Upper lobe of right lung (tissue), 1 donor: ENCODE results near the gene AARS2. TPM values are rescaled to one million over a fixed set of nuclear protein-coding genes. Genes with fewer than 3 reads are reported as not detected.
A peak's percentile ranks its signal among the peaks of the same experiment; 100 is the strongest.

ENCODE experiments used
- ATAC-seq: fragments of 200-7000 bp; cut with Tn5 transposase; one replicate; pipeline ENCODE4 v1.9.1; 2020; ENCODE audit warnings: mild to moderate bottlenecking, moderate library complexity
- DNase-seq: peaks from one replicate; pipeline ENCODE4 v3.0.0-alpha.2; 2020
- H3K27ac ChIP-seq: fragments of 200-600 bp; one replicate; pipeline ENCODE4 v1.8.0; 2022
- H3K27me3 ChIP-seq: fragments of 200-600 bp; one replicate; pipeline ENCODE4 v1.8.0; 2022; ENCODE audit warnings: mild to moderate bottlenecking
- H3K36me3 ChIP-seq: fragments of 200-600 bp; one replicate; pipeline ENCODE4 v1.8.0; 2022
- H3K4me1 ChIP-seq: fragments of 200-600 bp; one replicate; pipeline ENCODE4 v1.8.0; 2022
- H3K4me3 ChIP-seq: fragments of 200-600 bp; one replicate; pipeline ENCODE4 v1.8.0; 2022; ENCODE audit warnings: mild to moderate bottlenecking
- H3K9me3 ChIP-seq: fragments of 200-600 bp; one replicate; pipeline ENCODE4 v1.8.0; 2022
- intact Hi-C: fragments of 100-400 bp; cut with DNase I; formaldehyde crosslinking; loops from one replicate; pipeline ENCODE4 v1.11.0; 2022
- total RNA-seq: library from RNA; stranded (reverse); fragmentation: NEBNext Ultra II Directional; extraction: Animal tissue kit (Norgen Biotek cat#: 25700); gene quantifications from one replicate; pipeline ENCODE4 v1.2.1, GENCODE V29; 2021
- TF ChIP-seq, protein P1 (sequence below): fragments of 200-600 bp; IDR thresholded peaks from one replicate; pipeline ENCODE4 v1.8.0; 2022; ENCODE audit warnings: antibody characterized with exemption
- donor health status: DM: no; HTN: yes; CAD: no; lungs with severe emphysema.

Gene AARS2
- total RNA-seq, 1 donor from 2014 or later = 11.8 TPM

DNA sequence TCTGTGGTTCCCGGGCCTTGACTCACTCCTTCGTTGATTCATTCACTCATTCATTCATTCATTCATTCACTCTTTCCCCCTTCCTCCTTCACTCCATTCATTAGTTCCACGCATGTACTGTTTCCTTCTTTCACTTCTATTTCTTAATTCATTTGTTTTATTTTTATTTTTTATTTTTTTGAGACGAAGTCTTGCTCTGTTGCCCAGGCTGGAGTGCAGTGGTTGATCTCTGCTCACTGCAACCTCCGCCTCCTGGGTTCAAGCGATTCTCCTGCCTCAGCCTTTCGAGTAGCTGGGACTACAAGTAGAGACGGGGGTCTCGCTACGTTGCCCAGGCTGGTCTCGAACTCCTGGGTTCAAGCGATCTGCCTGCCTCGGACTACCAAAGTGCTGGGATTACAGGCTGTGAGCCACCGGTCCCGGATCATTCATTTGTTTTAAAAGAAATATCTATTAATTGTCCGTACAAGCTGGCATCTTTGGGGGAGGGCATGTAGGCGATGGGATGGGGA, 47.4 kb downstream of the AARS2 start:
- Histone ChIP-seq H3K4me3 (peak overlapping the region; percentile 89), H3K27ac (no peak overlapping the region), H3K36me3 (no peaks in the 10 kb centered on the region), H3K27me3 (peaks cover 6% of the 10 kb centered on the region), H3K4me1 (peaks cover 28% of the 10 kb centered on the region), H3K9me3 (no peaks in the 10 kb centered on the region)
- intact Hi-C loops = no loop called here
- DNase-seq (no peak), ATAC-seq (no peak)
- TF ChIP-seq, protein P1, sequence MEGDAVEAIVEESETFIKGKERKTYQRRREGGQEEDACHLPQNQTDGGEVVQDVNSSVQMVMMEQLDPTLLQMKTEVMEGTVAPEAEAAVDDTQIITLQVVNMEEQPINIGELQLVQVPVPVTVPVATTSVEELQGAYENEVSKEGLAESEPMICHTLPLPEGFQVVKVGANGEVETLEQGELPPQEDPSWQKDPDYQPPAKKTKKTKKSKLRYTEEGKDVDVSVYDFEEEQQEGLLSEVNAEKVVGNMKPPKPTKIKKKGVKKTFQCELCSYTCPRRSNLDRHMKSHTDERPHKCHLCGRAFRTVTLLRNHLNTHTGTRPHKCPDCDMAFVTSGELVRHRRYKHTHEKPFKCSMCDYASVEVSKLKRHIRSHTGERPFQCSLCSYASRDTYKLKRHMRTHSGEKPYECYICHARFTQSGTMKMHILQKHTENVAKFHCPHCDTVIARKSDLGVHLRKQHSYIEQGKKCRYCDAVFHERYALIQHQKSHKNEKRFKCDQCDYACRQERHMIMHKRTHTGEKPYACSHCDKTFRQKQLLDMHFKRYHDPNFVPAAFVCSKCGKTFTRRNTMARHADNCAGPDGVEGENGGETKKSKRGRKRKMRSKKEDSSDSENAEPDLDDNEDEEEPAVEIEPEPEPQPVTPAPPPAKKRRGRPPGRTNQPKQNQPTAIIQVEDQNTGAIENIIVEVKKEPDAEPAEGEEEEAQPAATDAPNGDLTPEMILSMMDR = no peak

DNA sequence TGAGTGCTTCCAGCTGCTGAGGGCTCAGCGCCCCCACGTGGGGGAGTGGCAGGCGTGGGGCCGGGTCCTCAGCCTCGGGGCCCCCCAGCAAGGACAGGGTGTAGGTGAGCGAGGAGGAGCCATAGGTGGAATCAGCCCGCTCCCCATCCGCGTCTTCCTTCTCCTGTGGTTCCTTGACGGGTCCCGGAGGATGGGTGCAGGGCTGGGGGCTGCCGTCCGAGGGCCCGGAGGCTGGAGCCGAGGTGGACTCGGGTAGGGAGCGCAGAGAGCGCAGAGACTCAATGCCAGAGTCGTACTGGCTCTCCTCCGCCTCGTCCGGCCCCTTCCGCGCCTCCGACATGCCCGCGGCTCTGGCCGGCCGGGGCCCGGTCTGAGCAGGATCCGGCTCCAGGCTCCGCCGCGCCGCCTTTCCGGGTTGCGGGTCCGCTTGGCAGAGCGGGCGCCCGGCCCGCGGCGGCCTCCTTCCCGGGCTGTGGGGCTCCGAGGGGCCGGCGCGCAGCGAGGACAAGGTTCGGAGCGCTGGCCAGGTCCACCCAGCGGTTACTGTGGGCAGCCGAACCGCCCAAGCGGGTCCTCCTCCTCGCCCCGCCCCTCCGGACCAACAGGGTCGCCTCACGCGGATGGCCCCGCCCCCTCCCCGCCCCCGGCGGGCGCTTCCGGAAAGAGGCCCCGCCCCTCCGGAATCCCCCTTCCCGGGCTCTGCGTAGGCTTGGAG, 48.0 kb downstream of the AARS2 start, which contains the start of gene NFKBIE:
NFKBIE (minus strand) TSS at position 545 of the 715 bp plus-strand sequence; CDS start at position 340, 205 bp downstream.
- DNase-seq = peak; percentile 97
- Histone ChIP-seq H3K27me3 (peaks cover 3% of the 10 kb centered on the region), H3K36me3 (peaks cover 2% of the 10 kb centered on the region), H3K9me3 (no peaks in the 10 kb centered on the region), H3K4me3 (peak within 1 kb of the TSS; percentile 89), H3K27ac (peak within 1 kb of the TSS; percentile 87), H3K4me1 (peaks cover 28% of the 10 kb centered on the region)
- TF ChIP-seq, protein P1 = peak; percentile 17
- intact Hi-C loops = no loop called here
- ATAC-seq = peak; percentile 92

DNA sequence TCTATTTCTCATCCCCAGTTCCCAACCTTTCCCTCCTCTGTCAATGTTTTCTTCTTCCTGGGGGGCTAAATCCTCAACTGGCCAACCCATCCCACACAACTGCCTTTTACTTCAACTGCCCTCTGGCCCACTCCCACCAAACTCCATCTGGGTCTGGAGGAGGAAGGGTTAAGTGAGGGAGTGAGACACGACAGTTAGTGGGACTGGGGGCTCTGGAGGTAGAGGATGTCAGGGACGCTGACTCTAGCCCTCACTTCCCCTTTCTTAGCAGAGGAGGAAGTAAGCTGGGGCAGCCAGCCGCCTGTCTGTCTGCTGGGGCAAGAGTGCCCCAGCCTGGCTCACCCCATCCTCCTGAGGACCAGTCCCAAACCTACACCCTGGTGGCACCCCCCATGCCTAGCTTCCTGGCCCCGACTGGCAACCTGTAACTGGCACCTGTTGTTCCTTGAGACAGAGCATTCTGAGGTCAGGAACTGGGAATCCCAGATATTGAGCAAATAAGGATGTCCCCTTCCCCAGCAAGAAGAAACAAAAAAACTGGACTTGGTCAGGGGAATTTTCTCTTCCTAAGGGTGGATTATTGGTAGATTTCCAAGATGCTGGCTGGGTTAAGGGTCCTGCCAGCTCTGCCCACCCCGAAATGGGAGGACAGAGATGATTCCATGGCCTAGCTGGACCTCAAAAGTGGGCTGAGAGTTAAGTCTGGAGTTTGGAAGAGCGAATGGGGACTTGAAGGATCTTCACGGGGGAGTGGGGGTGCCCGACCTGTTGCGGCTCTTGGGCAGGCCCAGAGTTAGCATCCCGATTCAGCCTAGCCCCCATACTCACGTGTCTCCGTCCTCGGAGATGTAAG, 48.8 kb downstream of the AARS2 start:
- peak overlapping the region; percentile 89 for H3K4me3 ChIP-seq
- TF ChIP-seq, protein P1 = no peak
- peak overlapping the region; percentile 87 for H3K27ac ChIP-seq
- ATAC-seq = peak; percentile 61
- H3K27me3 ChIP-seq = no peaks in the 10 kb centered on the region
- H3K36me3 ChIP-seq = peaks cover 8% of the 10 kb centered on the region
- intact Hi-C loops = no loop called here
- DNase-seq = peak; percentile 79
- H3K4me1 ChIP-seq = peaks cover 28% of the 10 kb centered on the region
- H3K9me3 ChIP-seq = no peaks in the 10 kb centered on the region

DNA sequence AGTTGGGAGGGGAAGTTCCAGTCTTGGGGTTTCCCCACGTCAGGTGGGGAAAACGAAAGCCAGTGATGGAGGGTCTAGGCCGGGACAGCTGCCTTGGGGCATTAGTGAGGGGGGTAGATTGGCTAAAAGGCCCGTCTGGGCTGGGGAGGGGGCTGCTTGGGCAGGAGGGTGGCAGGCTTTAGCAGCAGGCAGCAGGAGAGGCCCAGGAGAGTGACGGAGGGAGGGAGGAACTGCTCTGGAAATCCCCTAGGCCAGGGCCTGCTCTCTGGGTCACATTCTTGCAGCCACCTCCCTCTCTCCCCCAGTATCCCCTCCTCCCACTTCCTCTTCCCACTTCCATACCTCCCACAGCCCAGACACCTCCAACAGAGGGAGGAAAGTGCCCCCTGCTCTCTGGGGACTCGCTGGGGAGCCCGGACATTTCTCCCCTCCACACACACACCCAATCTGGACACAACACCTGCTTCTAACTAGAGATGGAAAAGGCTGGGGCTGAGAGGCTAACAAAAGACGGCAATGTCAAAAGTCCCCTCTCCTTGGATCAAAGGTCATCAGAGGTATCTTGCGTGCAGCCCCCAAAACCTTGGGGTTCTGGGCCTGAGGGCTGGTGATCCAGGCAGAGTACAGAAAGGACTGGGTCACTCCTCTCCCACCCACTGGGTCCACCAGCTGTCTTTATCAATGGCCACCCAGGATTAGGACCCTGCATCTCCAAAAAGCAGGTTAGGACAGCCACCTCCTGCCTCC, 49.6 kb downstream of the AARS2 start:
- peaks cover 28% of the 10 kb centered on the region for H3K4me1 ChIP-seq
- H3K4me3 ChIP-seq = peak overlapping the region; percentile 89
- intact Hi-C loops = no loop called here
- TF ChIP-seq, protein P1 = no peak
- no peaks in the 10 kb centered on the region for H3K9me3 ChIP-seq
- H3K36me3 ChIP-seq = peaks cover 8% of the 10 kb centered on the region
- H3K27ac ChIP-seq = peak overlapping the region; percentile 87
- ATAC-seq (peak; percentile 32), DNase-seq (no peak)
- no peaks in the 10 kb centered on the region for H3K27me3 ChIP-seq
